ENCODE results near the gene GPR39. TPM values are rescaled to one million over a fixed set of nuclear protein-coding genes. Genes with fewer than 3 reads are reported as not detected.
"Not testable (repeated sequence)": the region's sequence is repeated elsewhere in the genome, so short reads cannot be mapped to it uniquely, and the experiment has no call there.

The GPR39 gene
- 4.3 and 15.7 TPM in 2 replicates for total RNA-seq (2014; rRNA removed; shearing (Covaris generic); ENCODE audit: low replicate concordance)

- no peak for DNase-seq (ENCODE audit: low read depth)
- in situ Hi-C loops (cut with HindIII; ENCODE audit: low pct_unique_long_range_greater_than_20kb, low sequenced_read_pairs) = no loop called here
Measured at GRCh38 chr2:132416723-132417395, at the start of gene GPR39. GPR39 (plus strand) TSS chr2:132416805.

GRCh38 chr2:132368191-132368590 lies 48.4 kb upstream of the GPR39 start:
- in situ Hi-C loops (cut with HindIII; ENCODE audit: low pct_unique_long_range_greater_than_20kb, low sequenced_read_pairs) = no loop called here
- no peak for DNase-seq (ENCODE audit: low read depth)

GRCh38 chr2:132372276-132372675 lies 44.3 kb upstream of the GPR39 start:
- in situ Hi-C loops (cut with HindIII; ENCODE audit: low pct_unique_long_range_greater_than_20kb, low sequenced_read_pairs) = no loop called here
- no peak for DNase-seq (ENCODE audit: low read depth)

- in situ Hi-C loops (cut with HindIII; ENCODE audit: low pct_unique_long_range_greater_than_20kb, low sequenced_read_pairs) = no loop called here
- DNase-seq (ENCODE audit: low read depth) = no peak
Measured at GRCh38 chr2:132373391-132374135, 43.0 kb upstream of the GPR39 start.

- no peak for DNase-seq (ENCODE audit: low read depth)
- in situ Hi-C loops (cut with HindIII; ENCODE audit: low pct_unique_long_range_greater_than_20kb, low sequenced_read_pairs) = no loop called here
Measured at GRCh38 chr2:132374151-132374550, 42.5 kb upstream of the GPR39 start.

- in situ Hi-C loops (cut with HindIII; ENCODE audit: low pct_unique_long_range_greater_than_20kb, low sequenced_read_pairs) = no loop called here
- DNase-seq (ENCODE audit: low read depth) = peak; percentile 29
Measured at GRCh38 chr2:132374551-132374950, 42.1 kb upstream of the GPR39 start.

GRCh38 chr2:132374961-132375360 lies 41.6 kb upstream of the GPR39 start:
- DNase-seq (ENCODE audit: low read depth) = no peak
- in situ Hi-C loops (cut with HindIII; ENCODE audit: low pct_unique_long_range_greater_than_20kb, low sequenced_read_pairs) = no loop called here

- in situ Hi-C loops (cut with HindIII; ENCODE audit: low pct_unique_long_range_greater_than_20kb, low sequenced_read_pairs) = no loop called here
- no peak for DNase-seq (ENCODE audit: low read depth)
Measured at GRCh38 chr2:132381376-132381775, 35.2 kb upstream of the GPR39 start.

- no peak for DNase-seq (ENCODE audit: low read depth)
- in situ Hi-C loops (cut with HindIII; ENCODE audit: low pct_unique_long_range_greater_than_20kb, low sequenced_read_pairs) = no loop called here
Measured at GRCh38 chr2:132383956-132384355, 32.6 kb upstream of the GPR39 start.

GRCh38 chr2:132384491-132385151 lies 32.0 kb upstream of the GPR39 start:
- DNase-seq (ENCODE audit: low read depth) = no peak

GRCh38 chr2:132387126-132387525 lies 29.5 kb upstream of the GPR39 start:
- DNase-seq (ENCODE audit: low read depth) = no peak
- in situ Hi-C loops (cut with HindIII; ENCODE audit: low pct_unique_long_range_greater_than_20kb, low sequenced_read_pairs) = no loop called here

More at GRCh38 chr2:132384491-132385151, 32.0 kb upstream of the GPR39 start:
- in situ Hi-C loops (cut with HindIII; ENCODE audit: low pct_unique_long_range_greater_than_20kb, low sequenced_read_pairs) = no loop called here

GRCh38 chr2:132390076-132390475 lies 26.5 kb upstream of the GPR39 start:
- no peak for DNase-seq (ENCODE audit: low read depth)
- in situ Hi-C loops (cut with HindIII; ENCODE audit: low pct_unique_long_range_greater_than_20kb, low sequenced_read_pairs) = no loop called here

GRCh38 chr2:132391378-132391777 lies 25.2 kb upstream of the GPR39 start:
- in situ Hi-C loops (cut with HindIII; ENCODE audit: low pct_unique_long_range_greater_than_20kb, low sequenced_read_pairs) = no loop called here

GRCh38 chr2:132392221-132392620 lies 24.4 kb upstream of the GPR39 start:
- no peak for DNase-seq (ENCODE audit: low read depth)
- in situ Hi-C loops (cut with HindIII; ENCODE audit: low pct_unique_long_range_greater_than_20kb, low sequenced_read_pairs) = no loop called here

More at GRCh38 chr2:132391378-132391777, 25.2 kb upstream of the GPR39 start:
- DNase-seq (ENCODE audit: low read depth) = no peak

- DNase-seq (ENCODE audit: low read depth) = no peak
- in situ Hi-C loops (cut with HindIII; ENCODE audit: low pct_unique_long_range_greater_than_20kb, low sequenced_read_pairs) = no loop called here
Measured at GRCh38 chr2:132392879-132393278, 23.7 kb upstream of the GPR39 start.

GRCh38 chr2:132397042-132397441 lies 19.6 kb upstream of the GPR39 start:
- in situ Hi-C loops (cut with HindIII; ENCODE audit: low pct_unique_long_range_greater_than_20kb, low sequenced_read_pairs); DNase-seq (ENCODE audit: low read depth): not testable (repeated sequence)

- DNase-seq (ENCODE audit: low read depth) = no peak
- in situ Hi-C loops (cut with HindIII; ENCODE audit: low pct_unique_long_range_greater_than_20kb, low sequenced_read_pairs) = no loop called here
Measured at GRCh38 chr2:132400169-132400900, 16.3 kb upstream of the GPR39 start.

- in situ Hi-C loops (cut with HindIII; ENCODE audit: low pct_unique_long_range_greater_than_20kb, low sequenced_read_pairs) = no loop called here
- DNase-seq (ENCODE audit: low read depth) = no peak
Measured at GRCh38 chr2:132400901-132401240, 15.7 kb upstream of the GPR39 start.

GRCh38 chr2:132401326-132401725 lies 15.3 kb upstream of the GPR39 start:
- in situ Hi-C loops (cut with HindIII; ENCODE audit: low pct_unique_long_range_greater_than_20kb, low sequenced_read_pairs) = no loop called here
- DNase-seq (ENCODE audit: low read depth) = no peak

All from Caki2 (cell line).